GM18861 (cell line): ENCODE measurements around the gene CAMKMT.

Experiments
- ATAC-seq: cut with Tn5 transposase; IDR thresholded peaks from one replicate; pipeline ENCODE4 v1.9.1; 2021; ENCODE audit not compliant: unreplicated experiment

The CAMKMT gene

DNA sequence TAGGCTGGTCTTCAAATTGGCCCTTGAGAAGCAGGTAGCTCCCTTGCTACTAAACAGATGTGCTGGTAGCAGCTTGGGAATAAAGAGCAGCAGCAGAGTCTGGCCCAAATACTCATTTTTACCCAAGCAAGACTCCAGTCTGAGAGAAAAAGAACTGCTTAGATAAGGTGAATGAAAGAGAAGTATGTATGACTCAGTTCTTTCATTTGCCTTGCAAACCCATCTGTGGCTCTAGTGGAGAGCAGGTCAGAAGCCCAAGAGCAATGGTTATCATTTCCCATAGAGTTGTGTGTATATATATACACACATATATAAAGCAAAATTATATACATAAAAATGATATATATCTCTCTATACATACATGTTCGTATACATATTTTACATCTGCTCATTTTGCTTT is 80.3 kb downstream of the CAMKMT start:
- no peak for ATAC-seq

DNA sequence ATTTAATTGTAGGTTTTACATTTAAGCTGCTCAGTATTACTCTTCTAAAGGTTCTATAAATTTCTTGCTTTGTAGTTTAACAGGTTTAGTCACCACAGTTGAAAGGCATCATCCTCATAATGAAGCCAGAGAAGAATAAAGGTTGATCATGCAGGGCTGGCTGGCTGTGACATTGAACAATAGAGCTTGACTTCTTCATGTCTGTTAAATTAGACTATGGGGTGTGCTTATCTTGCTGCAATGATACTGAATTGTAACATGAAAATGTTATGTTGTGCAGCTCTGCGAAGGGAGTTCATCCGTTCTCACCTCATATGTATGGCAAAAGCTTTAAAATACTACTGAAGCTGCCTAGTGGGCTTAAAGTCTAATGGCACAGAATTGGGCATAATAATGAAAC is 81.8 kb downstream of the CAMKMT start:
- no peak for ATAC-seq

DNA sequence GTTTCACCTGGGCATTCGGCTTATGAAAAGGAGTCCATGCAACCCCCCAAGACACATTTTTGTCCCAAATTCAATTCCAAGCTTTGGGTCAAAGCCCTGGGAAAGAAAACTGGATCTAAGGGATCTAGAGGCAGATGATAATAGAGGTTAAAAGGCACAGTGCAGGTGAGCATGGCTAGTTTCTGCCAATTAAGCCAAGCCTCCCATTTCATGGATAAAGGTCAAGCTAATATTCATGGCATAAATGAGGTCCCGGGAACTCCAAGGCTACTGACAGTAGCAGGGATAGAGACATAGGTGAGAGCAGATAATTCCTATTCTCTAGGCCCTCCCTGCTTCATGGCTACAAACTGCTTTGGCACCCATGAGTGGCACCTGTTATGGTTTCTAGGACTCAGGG is 83.1 kb downstream of the CAMKMT start:
- no peak for ATAC-seq

DNA sequence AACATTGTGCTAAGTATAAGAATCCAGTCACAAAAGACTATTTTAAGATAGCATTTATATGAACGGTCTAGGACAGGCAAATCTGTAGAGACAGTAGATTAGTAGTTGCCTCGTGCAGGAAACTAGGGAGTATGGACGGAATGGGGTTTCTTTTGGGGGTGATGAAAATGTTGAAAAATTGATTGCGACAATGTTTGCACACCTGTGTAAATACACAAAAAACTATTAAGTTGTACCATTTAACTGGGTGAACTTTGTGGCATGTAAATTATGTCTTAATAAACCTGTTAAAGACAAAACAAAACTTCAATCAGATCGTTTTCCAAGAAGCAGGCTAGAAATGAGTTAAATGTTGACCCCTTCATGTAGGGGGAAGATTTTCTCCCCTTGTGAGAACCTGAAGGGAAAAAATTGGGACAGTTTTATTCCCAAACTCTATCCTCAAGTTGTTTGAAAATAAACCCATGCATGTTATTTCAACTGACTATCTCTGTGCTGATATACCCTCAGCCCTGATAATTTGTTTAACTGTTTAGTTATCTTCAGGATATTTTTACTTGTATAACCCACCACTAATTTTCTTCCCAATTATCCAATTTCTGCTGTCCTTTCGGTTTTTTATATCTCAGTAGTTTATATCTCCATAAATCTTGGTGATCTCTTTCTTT is 87.2 kb downstream of the CAMKMT start:
- ATAC-seq: no peak

DNA sequence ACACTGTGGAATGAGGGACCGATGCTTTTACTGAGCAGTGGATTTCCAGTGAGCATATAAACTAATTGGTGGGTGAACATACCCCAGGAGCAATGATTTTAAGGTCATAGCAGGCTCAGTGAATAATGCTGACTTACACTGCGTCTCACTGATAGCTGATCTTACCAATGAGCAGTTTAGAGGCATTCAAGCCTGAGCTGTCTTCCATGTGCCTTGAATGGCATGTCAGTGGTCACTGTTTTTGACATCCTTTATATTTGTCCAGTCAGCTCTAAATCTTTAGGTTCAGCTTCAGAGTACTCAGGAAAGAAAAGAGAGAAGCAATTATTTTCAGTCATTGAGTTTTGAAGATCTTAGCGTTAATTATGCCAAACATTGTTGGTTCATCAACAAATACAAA is 88.3 kb downstream of the CAMKMT start:
- ATAC-seq: no peak

DNA sequence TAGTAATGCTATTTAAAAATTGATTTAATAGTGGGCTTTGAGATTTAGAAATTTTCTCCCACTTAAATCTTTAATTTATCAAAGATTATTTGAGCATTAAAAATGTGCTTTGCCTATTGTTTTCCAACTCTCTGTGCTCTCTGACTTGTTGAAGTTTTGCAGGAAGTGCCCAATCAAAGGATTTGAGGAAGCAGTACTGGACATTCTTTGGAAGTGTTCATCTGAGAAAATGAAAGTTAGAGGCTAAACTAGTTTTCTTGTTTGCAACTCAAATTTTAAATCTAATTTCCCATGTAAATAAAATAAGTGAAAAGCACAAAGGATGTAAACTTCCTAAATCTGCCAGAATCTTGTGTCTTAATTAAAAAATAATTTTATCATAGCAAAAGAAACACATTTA is 89.1 kb downstream of the CAMKMT start:
- ATAC-seq: no peak

DNA sequence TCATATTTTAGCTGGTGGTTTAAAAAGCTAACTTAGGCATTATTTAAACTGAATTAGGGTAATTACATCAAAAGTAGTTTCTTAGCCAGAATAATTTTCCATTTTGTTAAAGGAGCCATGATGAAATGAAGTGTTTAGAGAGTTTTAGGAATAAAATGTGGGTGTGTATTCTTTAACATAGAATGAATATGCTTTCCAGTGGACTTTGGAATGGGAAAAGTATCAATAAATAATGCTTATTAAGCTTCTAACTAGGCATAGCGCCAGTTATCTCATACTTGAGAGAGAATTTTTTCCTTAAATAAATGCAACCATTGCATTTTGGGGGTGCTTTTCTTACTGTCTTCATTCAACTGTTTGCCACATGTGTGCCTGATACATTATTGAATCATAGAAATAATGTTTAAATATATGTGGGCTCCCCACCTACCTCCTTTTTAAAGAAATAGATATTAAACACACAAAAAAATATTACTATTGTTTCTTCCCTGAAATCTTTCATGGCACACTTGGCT is 90.4 kb downstream of the CAMKMT start:
- no peak for ATAC-seq

DNA sequence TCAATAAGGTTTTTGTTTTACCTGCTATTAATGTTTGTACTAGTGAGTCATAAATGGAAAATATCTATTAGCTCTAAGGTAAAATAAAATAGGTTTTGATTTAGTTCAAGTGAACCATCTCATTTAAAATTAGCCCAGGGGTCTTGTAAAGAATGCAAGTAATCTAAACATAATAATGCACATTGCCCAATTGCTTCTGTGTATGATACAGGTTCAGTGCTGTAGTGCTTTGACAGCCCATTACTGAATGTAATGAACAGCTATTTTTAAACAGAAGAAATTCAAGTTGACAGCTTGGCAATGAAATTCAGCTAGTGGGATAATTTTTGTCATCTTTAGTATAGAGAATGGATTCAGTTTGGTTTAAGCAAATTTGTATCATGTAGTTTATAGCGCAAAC is 91.5 kb downstream of the CAMKMT start:
- ATAC-seq: no peak

DNA sequence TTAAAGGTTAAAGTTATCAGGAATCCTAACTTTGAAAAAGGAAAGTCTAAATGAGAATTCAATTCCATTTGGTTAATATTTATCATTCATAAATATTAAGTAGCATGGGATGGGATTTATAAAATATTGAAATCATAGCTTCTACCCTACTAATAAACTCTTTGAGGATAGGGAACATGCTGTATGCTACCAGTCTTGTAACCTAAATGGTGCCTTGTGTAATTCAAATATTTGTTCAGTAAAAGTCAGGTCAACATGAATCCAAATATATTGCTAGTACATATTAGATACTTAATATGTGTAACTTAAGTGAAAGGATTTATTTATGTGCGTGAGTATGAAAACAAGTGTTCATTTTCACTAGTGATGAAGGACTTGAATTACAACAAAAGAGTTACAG is 94.1 kb downstream of the CAMKMT start:
- no peak for ATAC-seq

DNA sequence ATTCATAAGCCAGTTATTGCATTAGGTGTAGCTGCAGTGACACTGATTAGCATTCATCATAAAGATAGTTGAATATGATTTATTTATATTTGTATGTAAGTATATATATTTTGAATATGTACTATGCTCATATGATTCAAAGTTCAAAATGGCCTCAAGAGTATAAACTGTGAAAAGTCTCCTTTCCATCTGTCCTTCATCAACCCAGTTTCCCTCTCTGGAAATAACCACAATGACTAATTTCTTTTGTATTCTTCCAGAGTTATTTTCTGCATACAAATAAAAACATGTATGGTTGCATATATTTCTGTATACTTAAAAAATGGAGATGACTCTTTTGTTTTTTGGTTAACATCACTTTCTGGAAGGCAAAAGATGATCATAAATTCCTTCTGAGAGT is 95.2 kb downstream of the CAMKMT start:
- ATAC-seq: no peak

DNA sequence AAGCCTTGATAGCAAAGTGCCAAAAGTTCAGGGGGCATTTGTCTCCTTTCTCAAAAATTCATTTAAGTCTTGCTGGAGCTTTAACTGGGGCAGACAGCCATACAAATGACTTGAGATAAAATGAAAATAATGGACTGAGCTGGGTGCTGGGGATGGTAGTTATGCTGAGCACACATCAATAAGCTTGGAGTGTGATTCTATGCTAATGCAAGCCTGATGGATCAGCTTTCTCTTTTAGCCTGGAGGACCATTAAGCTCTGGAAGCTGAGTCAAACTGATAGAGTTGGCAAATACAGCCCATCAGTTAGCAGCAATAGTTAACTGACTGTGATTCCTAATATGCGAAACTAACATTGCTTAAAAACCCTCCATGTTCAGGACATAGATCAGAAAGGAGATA is 98.0 kb downstream of the CAMKMT start:
- no peak for ATAC-seq

DNA sequence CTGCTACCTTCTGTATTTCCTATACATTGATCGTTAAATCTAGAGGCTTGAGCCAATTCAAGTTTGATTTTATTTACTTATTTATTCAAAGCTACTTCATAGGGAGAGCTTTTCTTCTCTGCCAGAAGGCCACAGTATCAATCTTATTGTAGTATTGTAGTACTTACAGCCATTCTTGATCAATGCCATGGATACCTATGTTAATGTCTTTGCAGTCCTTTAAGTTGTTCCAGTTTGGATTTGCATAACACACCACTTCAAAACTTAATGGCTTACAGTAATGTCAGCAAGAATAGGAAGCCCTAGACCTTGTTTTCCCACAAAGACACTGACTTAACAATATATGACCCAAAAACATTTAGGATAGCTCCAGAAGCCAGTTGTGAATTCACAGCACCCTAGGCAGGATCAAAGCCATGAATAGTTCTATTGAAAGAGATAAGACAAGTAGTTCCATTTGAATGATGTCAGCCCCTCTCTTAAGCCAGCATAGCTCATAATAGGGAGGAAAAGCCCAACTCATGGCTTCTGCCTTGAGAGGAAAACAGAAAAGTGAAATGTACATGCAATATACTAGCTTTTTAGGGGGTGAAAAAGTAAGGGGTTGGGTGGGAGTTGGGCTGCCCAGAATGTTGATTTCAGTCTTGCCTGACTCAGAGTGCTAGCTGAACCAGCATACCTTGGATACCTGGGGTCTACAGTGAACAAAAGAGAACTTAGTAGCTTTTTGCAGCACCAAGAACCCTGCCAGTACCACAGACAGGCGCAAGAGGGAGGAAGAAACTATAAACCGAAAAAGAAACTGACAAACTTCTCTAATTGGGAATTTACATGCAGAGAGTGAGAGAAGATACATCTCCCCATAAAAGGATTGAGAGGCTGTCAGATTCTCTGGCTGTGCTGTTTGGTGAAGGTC is 101.4 kb downstream of the CAMKMT start:
- ATAC-seq: no peak

DNA sequence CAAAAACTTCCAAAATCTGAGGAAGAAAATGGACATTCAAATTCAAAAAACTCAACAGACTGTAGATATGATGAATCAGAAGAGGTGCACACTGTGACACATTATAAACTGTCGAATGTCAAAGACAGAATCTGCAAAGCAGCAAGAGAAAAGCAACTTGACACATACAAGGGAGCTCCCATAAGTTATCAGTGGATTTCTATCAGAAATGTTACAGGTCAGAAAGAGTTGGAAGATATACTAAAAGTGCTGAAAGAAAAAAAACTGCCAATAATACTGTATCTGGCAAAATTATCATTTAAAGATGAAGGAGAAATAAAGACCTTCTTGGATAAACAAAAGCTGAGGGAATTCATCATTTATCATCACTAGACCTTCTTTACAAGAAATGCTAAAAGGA is 102.7 kb downstream of the CAMKMT start:
- no peak for ATAC-seq

DNA sequence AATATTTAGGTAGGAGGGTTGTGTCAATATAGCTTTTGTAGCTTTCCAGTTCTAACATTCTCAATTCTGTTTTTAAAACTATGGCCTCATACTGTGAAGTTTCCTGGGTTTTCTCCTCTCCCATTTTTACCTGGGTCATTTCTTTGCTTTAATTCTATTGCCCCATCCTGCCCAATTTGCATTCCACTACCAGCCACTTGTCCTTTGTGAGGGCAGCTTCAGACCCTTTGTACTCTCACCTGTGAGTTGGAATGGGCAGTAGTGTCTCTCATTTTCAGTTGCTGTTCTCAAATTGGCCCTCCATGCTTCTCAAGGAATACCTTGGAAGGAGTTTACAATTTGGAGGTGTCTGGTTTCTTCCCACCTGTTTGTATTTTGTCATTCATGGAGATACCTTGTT is 108.4 kb downstream of the CAMKMT start:
- no peak for ATAC-seq

DNA sequence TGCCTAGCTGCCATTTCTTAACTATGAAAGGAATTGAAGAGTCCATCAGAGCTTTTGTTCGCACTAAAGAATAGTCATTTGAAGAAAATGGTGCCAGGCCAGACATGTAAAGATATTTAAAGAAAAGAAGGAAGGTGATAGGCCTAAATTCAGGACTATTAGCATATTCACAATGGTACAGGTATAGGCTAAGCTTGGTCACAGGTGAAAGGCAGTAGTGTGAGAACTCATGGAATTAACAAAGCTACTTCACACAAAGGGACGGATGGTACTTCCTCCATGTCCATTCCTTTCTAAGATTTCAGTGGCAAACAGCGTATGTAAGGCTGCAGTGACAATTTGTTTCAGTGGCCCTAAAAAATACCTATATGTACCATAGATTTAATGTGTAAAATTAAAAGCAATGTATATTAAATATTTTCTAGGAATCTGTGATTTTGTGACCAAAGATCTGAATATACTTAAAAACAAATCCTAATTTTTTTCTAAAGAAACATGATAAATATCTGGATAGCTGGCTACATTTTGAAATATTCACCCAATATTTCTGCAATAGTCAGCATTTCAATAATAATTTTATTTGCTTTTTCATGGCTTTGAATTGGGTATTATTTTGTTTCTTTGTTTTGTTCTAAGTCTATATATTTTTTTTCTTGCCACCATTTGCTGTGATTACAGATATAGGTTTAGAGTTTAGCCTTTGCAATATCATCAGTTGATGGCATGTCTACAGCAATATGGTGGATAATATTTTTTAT is 116.1 kb downstream of the CAMKMT start:
- no peak for ATAC-seq

DNA sequence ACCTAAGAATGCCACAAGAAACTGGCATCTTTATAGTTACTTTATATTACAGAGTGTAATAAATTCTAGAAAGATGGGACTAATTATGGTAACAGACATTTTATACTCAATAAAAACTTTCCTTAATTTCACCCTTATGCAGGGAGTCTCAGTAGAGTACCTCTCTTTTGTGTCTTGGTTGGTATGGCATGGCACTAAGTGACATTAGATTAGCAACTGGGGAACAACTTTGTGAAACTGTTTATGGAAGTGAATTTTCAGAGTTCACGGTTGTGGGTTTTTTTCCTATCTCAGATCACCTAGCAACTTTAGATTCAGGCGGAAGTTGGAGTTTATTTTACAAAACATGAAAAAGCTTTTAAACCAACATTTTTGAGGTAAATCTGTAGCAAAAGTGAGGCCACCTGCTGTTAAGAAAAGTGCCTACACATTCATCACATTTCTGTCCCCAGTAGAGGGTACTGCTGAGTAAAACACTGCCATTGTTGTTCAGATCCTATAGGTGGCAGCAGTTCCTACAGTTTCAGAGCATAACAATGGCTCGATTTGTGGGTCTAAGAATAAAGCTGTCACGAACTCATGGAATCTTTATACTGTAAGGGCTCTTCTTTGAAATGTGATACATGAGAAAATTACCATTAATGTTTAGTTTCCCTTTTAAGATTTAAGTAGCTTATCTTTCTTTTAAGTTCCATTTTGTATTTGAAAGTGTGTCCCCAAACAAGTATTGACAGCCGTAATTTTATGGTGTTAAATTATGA is 117.6 kb downstream of the CAMKMT start:
- ATAC-seq: no peak

DNA sequence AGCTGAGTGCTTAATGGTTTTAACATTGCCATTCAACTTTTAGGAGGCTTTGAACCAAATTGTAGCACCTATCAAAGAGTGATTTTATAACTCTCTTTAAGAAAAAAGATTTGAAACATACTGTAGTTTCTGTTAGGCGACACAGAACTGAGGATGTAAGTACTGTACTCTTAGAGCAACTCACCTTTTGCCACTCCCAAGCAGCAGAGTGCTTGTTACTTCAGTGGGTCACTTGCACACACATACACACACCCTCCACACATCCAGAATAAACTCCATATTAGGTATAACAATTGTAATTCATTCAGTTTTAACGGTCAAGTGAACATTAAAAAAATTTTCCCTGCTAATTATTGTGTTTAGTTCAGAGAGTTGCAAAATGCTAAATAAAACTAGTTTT is 118.3 kb downstream of the CAMKMT start:
- ATAC-seq: no peak

DNA sequence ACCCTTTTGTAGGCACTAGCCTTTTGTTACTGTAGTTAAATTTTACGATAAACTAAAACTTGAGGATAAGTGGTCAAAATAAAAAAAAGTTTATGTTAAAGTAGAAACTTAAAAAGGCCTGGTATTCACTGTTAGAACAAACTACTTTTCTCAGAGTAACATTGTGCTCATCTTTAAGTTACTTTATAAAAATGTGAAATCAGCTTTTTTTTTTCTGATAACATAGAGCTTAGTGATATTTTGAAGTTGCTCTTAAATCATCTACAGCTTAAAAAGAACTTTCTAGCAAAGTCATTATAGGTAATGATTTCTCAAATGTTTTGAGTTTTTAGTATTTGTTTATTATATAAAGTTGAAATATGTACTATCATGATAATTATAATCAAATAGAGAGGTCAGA is 125.3 kb downstream of the CAMKMT start:
- no peak for ATAC-seq

DNA sequence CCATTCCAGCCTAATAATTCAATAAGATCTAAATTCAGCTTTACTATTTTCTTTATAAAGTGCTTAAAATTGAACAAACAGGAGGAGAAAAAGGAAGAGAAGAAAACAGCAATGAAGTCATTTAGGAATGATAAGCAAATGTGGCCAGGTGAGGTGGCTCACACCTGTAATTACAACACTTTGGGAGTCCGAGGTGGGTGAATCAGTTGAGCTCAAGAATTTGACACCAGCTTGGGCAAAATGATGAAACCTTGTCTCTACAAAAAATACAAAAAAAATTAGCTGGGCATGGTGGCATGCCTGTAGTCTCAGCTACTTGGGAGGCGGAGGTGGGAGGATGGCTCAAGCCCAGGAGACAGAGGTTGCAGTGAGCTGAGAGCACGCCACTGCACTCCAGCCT is 129.0 kb downstream of the CAMKMT start:
- ATAC-seq: no peak

DNA sequence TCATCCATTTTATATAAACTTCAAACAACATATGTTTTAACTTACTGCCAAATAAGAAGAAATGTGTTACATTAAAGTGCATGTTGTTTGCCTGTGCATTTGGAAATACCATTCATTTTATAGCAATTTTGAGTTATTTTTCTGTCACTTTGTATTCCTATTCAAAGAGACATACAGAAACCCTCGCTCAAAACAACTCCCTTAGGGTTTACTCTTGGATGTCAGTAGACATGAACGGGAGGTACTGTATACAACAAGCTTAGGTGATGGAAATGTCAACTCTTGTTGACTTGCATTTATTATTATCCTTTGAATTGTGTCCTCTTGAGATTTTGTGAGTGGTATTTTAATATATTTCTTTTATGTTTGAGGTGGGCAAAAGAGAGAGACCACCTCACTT is 132.3 kb downstream of the CAMKMT start:
- ATAC-seq: no peak

DNA sequence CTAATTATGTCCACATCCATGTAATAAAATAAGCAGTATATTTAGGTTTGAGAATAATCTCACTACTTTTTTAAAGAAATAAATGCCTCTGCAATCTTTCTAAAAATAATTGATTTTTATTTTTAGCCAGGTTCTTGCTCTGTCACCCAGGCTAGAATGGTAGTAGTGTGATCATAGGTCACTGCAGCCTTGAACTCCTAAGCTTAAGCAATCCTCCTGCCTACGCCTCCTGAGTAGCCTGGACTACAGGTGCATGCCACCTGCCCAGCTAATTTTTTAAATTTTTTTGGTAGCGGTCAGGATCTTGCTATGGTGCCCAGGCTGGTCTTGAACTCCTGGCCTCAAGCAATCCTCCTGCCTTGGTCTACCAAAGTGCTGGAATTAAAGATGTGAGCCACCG is 133.3 kb downstream of the CAMKMT start:
- ATAC-seq: no peak
